Fibroblast of skin of left quadriceps (primary cell): ENCODE results near the gene PIPOX.
"Not testable (repeated sequence)": the region's sequence is repeated elsewhere in the genome, so short reads cannot be mapped to it uniquely, and the experiment has no call there.

Source experiments
- DNase-seq, 2 experiments: peaks; one replicate each; pipeline ENCODE4 v3.0.0-alpha.2; 2013; ENCODE audit warnings: low read depth in 2 of 2

PIPOX gene

DNA sequence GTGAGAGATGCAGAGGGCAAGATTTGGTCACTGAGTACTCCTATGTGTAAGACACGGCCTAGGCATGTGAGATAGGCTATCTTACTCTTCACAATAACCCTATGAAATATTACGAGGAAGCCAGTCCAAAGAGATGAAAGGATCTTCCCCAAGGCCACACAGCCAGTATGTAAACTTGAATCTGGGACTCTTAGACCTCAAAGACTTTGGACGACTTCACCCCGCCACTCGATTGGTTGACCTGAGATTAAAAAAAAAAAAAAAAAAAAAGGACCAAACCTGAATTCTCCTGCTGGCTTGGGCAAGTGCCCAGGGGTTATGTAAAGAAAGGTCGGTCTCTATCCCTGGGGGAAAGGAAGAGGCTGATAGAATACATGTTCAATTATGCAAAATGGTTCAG lies 33.1 kb downstream of the PIPOX start:
- no peak for DNase-seq

DNA sequence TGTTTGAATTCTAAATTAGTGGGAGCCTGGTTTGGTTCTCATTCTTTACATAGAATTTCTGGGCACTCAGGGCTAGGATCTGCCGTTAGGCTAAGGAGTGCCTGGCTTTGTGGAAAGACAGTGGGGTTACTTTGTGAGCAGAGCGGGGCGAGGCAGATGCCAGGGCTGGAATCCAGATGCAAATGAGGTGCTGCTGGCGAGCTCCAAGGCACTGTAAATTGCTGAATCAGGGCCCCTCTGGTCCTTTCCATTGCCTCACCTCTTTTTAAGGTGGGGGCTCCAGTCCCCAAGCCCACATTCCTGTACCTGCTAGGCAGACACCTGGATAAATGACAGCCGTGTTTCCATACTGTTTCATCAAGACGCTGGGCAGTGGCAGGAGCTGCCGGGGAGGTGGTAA lies 33.8 kb downstream of the PIPOX start:
- DNase-seq = no peak

DNA sequence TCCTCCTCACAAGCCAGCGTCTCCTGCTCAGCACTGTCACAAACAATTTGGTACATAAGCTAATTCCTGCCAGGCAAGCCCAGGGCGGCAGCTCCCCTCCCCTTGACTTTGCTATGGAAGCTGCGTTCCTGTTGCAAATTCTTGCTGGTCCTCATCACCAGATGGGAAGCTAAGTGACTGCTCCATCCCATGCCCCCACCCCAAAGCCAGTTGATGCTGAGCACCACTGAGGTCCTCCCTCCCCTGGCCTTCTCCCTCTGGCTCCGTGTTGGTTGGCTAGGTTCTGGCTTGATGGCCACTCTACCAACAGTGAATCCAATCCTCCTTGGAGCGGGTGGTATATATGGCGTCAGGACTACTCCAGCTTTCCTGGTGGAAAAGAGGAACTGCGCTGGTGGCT lies 34.4 kb downstream of the PIPOX start:
- DNase-seq = no peak

GRCh38 chr17:29078183-29079045 lies 35.5 kb downstream of the PIPOX start:
- DNase-seq = no peak

DNA sequence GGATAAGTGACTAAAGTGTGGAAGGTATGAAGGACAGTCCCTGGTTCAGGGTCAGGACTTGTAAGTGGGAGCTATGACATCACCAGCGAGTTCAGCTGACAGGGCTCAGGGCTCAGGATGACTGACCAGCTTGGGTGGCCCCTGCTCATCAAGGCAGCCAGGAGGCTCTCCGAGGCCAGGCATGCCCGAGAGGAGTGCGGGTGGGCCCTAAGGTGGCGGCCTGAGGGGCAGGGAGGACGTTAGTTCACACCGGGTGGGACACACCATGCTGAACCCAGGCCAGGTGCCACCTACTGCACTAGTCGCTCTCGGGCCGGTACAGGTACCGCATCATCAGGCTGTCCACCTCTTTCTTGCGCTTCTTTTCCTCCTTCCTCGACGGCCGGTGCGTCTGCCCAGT lies 36.5 kb downstream of the PIPOX start:
- DNase-seq = no peak

DNA sequence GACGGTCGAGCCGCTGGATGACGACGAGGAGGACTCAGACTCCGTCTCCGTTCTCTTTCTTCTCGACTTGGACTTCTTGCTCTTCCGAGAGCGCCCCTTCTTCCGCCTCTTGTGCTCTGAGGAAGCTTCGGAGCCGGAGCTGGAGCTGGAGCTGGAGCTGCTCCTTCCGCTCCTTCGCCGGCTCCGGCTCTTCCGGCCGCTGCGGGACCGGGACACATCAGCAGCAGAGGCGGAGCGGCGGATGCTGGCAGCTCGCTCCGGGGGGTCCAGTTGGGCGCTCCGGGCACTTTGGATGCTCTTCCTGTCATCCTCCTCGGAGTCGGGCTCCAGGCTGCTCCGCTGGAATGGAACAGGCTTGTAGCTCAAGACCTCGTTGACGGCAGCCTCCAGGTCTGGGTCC lies 36.9 kb downstream of the PIPOX start:
- no peak for DNase-seq

DNA sequence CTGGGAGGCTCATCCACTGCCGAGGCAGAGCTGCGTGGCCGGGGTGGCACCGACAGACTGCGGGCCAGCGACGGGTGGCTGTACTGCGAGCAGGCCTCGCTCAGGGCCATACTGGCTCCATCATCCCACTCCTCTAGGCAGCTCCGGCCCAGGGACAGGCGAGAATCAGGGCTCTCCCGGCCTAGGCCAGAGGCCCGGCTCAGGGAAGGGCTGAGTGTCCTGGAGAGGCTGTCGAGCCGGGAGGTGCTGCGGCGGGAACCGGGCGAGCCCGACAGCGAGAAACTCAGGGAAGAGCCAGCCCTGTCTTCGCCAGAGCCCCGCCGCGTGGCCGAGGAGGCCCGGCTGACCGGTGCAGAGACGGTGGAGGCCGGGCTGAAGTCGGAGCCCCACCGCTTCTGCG lies 37.4 kb downstream of the PIPOX start:
- DNase-seq = no peak

- DNase-seq = no peak
Observed at GRCh38 chr17:29080965-29081364, 38.0 kb downstream of the PIPOX start.

DNA sequence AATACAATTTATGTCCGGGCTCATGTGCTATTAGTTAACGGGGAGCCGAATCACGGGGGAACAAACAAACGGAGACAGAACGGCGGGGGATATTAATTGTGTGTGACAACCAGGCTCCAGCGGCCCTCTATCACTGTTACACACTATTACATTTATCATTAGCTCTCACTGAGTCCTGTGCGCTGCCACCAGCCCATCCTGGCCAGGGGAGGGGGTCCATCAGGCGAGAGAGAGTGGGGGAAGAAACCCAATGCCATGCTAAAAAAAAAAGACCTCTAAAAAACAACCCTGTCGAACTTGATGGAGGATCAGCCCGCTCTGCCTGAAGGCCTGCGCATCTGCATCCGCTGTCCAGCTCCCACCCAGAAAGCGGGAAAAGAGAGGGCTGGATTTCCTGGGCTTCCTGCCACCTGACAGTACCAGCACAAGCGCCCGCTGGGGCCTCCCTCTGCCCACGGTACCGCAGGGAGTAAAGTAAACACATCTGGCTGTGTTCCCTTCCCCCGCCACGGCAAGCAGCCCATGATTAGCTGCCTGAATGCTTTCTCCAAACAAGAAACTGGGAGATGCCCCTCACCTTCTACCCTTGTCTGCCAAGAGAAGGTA lies 41.7 kb downstream of the PIPOX start:
- DNase-seq = peak in 1 of 2 experiments; percentile 3

DNA sequence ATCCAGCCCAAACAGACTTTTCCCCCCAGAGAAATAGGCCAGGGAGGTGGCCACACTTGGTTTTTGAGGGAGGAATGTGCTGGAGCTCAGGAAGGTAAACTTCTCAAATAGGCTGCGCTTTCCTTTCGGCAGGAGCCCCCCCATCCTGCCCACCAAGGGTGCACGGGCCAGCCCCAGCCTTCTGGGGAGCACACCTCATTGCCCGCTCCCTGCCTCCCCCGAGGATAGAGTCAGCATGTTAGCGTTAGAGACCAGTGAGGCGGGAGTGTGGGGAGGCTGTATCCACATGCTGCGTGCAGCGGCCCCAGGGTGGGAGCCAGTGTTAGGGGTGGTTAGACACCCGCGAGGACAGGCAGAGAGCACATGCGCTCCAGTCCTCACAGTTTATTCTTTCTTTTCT lies 42.3 kb downstream of the PIPOX start:
- DNase-seq = no peak

GRCh38 chr17:29086628-29087332 lies 43.8 kb downstream of the PIPOX start:
- no peak for DNase-seq

DNA sequence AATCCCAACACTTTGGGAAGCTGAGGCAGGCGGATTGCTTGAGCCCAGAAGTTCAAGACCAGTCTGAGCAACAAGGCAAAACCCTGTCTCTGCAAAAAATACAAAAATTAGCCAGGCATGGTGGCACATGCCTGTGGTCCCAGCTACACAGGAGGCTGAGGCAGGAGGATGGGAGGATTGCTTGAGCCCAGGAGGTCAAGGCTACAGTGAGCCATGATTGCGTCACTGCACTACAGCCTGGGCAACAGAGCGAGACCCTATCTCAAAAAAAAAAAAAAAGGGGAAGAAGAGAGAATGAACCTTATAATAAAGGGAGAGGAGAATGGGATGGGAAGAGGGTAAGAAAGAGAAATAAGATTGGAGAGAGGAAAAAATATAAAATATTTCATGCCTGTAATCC lies 45.8 kb downstream of the PIPOX start:
- DNase-seq = not testable (repeated sequence)

DNA sequence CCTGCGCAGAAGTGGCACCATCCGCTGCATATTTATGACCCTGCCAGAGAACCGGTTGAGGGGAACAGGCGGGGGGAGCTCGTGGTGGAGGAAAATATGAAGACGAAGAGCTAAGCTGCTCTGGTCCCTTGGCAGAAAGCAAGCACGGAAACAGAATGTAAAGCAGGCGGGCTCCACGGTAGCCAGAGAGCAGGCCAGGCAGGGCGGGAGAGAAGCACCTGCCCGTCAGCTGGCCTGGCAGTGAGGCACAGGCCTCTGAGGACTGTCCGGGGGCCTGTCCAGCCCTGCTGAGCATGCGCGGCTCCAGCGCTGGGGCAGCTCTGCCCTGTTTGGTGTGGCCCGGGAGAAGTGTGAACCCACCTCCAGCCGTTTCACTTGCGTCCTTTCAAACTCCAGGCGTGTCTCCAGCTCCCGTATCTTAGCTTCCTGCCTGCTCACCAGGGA lies 46.7 kb downstream of the PIPOX start:
- DNase-seq = no peak

DNA sequence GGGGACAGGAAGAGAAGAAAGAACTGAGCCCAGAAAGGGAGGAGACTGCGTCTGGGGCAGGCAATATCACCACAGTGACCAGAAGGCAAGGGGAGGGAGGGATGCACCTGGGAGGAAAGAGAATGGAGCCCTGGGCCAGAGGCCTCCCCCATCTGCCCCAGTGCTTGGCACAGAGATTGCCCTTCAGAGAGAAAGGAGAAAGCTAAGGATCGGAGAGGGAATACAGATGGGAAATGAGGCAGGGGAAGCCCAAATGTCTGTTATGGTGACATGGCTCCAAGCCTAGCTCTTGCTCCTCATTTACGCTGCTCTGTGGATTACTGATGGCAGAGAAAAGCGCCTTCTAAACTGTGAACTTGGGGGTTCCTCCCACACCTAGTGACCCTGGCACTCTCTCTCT lies 47.2 kb downstream of the PIPOX start:
- DNase-seq = no peak

DNA sequence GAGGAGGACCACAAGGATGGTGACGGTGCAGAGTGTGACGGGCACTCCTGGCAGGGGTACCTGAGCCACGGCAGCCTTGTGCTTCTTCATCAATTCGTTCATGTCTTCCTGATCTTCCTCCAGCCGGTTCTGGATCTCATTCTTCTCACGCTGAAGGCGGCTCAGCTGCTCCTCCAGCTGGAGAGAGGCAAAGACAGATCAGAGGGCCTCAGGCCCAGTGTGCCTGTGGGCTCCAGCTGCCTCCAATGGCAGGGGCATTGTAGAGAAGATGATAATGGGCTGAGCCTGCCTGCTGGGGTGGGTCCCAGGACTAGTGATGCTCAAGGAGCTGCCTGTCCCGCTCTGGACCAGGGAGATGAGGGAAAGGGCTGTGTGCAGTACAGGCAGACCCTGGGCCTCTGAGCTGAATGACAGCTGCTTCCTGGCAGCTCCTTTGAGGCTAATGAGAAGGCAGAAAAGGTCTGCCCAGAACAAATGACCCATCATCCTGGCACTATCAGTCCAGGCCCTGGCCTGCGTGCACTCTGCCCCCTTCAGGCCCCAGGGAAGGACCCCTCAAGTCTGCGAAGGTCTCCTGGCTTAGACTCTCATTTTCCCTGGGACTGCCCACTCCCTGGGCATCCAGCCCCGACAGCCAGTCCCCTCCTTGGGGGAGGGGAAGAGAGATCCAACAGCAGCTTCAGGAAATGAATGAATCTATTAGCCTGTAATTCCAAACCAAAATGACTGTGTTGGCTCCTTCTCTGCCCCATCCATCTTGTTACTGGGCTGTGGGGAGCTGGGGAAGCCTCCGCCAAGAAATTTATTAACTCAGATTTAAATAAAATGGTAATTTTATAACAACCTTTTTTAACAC lies 48.0 kb downstream of the PIPOX start:
- DNase-seq = no peak

GRCh38 chr17:29091606-29092289 lies 48.8 kb downstream of the PIPOX start:
- DNase-seq = no peak

DNA sequence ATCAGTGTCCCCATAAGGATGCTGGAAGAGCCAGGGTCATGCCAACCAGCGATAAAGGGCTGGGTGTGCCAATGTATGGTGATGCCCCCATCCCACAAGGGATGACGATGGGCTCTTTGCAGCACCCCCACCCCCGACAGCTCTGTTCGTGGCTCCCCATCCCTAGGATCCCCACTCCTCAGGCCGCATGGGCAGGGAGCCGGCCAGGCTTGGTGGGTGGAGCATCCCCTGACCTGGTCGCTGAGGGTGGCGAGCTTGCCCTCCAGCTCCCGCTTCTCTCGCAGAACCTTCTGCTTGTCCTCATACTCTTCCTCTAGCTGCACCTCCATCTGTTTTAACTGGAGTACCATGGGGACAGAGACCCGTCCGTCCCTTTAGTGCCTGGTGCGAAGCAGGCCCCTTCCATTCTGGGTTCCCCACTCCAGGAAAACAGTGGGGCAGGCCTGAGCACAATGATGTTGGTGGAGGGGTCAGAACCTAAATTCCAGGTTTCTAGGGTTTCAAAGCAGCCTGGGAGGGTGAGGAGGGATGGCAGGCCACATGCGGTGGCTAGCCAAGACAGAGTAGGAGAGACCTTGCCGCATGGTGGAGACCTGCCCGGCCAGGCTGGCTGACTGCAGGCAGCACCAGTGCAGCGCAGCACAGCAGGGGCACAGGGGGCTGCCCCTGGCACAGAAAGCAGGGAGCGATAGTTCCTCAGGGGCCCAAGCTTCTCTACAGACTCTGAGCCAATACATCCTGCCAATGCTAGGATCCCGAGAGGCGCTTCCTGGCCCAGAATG lies 50.3 kb downstream of the PIPOX start:
- no peak for DNase-seq

- no peak for DNase-seq
Observed at GRCh38 chr17:29094101-29094708, 51.3 kb downstream of the PIPOX start.

GRCh38 chr17:29095439-29095838 lies 52.5 kb downstream of the PIPOX start:
- no peak for DNase-seq

DNA sequence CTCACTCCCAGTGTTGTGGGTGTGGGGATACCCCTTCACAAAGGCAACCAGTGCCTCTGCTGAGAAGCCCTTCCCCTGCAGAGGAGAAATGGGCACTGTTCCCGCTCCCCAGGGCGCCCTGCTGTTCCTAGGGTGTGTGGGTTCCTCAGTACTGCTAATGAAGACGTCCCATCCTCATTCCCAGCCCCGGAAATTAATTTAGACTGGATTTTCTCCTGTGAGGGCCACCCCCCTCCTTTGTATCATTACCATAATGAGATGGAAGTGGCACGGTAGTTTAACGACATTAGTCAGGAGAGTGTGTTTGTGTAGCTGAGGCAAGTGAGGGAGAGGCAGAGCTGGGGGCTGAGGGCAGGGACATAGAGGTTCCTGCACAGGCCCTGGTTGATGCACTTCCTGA lies 53.2 kb downstream of the PIPOX start:
- no peak for DNase-seq
